Epithelial cell of proximal tubule (primary cell): Measurements from ENCODE around the gene TMEM61. TPM values are rescaled to one million over a fixed set of nuclear protein-coding genes. Genes with fewer than 3 reads are reported as not detected.
"Not testable (repeated sequence)": the region's sequence is repeated elsewhere in the genome, so short reads cannot be mapped to it uniquely, and the experiment has no call there.

Source experiments
- DNase-seq: peaks from one replicate; pipeline ENCODE4 v3.0.0-alpha.2; 2011; ENCODE audit warnings: low read depth
- H3K4me3 ChIP-seq: 2 replicates; pipeline ENCODE4 v1.5.1; 2011; ENCODE audit warnings: low read depth, mild to moderate bottlenecking, low read length
- CTCF ChIP-seq: conservative IDR thresholded peaks from 2 replicates; pipeline ENCODE4 v1.5.1; 2012; ENCODE audit warnings: low read depth, mild to moderate bottlenecking, low read length
- total RNA-seq: library from RNA; depleted of rRNA; stranded (reverse); fragments of >200 nt; gene quantifications from 2 replicates; pipeline ENCODE4 v1.2.3, GENCODE V29; 2015

The TMEM61 gene
- 0.14 TPM in 1 of 2 replicates, not detected in the other for total RNA-seq

- TF ChIP-seq CTCF: no peak
- DNase-seq: no peak
- peak within 1 kb of the TSS; percentile 53 for H3K4me3 ChIP-seq
These were observed at the start of gene TMEM61 for GRCh38 chr1:54980528-54981241. TMEM61 (plus strand) TSS chr1:54980628; CDS start chr1:54981066, 438 bp downstream.

GRCh38 chr1:54931275-54931840, 49.1 kb upstream of the TMEM61 start:
- no peak overlapping the region for H3K4me3 ChIP-seq
- no peak for TF ChIP-seq CTCF
- no peak for DNase-seq

- H3K4me3 ChIP-seq: not testable (repeated sequence)
These were observed 46.3 kb upstream of the TMEM61 start for GRCh38 chr1:54934081-54934480.

GRCh38 chr1:54934869-54935268, 45.6 kb upstream of the TMEM61 start:
- TF ChIP-seq CTCF: no peak

More at GRCh38 chr1:54934081-54934480, 46.3 kb upstream of the TMEM61 start:
- DNase-seq: not testable (repeated sequence)

GRCh38 chr1:54936791-54937190, 43.6 kb upstream of the TMEM61 start:
- TF ChIP-seq CTCF: no peak
- DNase-seq: no peak
- H3K4me3 ChIP-seq: no peak overlapping the region

More at GRCh38 chr1:54934869-54935268, 45.6 kb upstream of the TMEM61 start:
- DNase-seq: peak; percentile 46
- H3K4me3 ChIP-seq: no peak overlapping the region

- peak; percentile 52 for DNase-seq
- TF ChIP-seq CTCF: no peak
- no peak overlapping the region for H3K4me3 ChIP-seq
These were observed 43.0 kb upstream of the TMEM61 start for GRCh38 chr1:54937469-54937868.

- DNase-seq, H3K4me3 ChIP-seq: not testable (repeated sequence)
- TF ChIP-seq CTCF: peak; percentile 12
These were observed 41.5 kb upstream of the TMEM61 start for GRCh38 chr1:54938955-54939354.
